ENCODE results near the gene TRPM4. TPM values are rescaled to one million over a fixed set of nuclear protein-coding genes. Genes with fewer than 3 reads are reported as not detected.

Gene TRPM4
- total and polyA plus RNA-seq, 11 donors = 16.8 to 45.3 (median 25.8) TPM

DNA sequence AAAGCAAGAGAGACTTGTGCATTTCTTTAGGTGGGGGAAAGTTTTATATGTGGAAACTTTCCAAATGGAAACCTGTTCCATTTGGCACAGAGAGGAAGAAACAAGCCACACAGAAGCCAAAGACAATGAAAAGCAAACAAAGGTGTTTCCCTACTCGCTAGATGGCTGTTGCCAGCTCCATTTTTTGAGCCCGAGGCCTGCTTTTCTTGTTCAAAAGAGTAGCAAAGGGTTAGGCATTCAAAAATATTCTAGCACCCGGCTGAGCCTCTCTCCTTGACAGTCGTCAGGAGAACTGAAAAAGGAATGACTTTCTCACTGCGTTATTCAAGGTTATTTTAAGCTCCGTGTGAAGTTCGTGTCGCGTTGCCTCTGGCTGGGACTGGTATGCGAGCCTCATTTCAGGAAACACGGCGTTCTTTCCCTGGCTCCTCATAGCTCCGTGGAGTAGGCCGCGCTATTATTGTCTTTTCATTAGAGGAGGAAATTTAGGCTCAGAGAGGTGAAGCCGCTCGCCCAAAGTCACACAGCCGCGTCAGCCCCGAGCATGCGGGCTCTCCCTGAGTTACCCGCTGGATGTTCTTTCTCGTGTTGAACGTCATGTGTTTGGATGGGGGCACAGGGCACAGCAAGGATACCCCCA, 7.6 kb downstream of the TRPM4 start:
- DNase-seq = peak; percentile 52 to 81 (median 65)

DNA sequence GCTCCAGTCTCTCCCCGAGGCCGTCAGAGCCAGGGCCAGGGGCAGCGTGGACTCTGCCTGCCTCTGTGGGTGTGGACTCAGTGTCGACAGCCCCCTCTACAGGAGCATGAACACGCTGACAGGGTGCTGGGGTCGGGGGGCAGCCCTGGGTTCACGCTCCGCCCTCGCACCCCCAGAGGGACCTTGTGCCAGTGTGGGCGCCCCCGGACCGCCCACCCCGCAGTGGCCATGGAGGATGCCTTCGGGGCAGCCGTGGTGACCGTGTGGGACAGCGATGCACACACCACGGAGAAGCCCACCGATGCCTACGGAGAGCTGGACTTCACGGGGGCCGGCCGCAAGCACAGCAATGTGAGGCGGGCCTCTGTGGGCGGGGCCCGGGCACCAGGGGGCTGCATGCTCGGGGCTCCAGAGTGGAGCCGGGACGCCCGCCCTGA, 8.3 kb downstream of the TRPM4 start:
- H3K4me3 ChIP-seq = peak overlapping the region in 9 of 12 donors; percentile 5 to 34 (median 22)
- H3K4me1 ChIP-seq = peaks cover 5 to 28% (median 19%) of the 10 kb centered on the region in 12 donors
- no peaks in the 10 kb centered on the region for H3K27me3 ChIP-seq
- peak overlapping the region; percentile 72 to 99 (median 90) for H3K27ac ChIP-seq
- no peaks in the 10 kb centered on the region for H3K9me3 ChIP-seq
- DNase-seq (peak in 1 of 5 donors; percentile 58), ATAC-seq (peak; percentile 44 to 66 (median 46))
- H3K36me3 ChIP-seq = peaks cover 0 to 42% (median 31%) of the 10 kb centered on the region in 9 donors
- 45 to 68% (median 53%) methylated on average over 10 to 30 of the region's 30 CpGs for WGBS, 4 donors
- TF ChIP-seq, protein P1, sequence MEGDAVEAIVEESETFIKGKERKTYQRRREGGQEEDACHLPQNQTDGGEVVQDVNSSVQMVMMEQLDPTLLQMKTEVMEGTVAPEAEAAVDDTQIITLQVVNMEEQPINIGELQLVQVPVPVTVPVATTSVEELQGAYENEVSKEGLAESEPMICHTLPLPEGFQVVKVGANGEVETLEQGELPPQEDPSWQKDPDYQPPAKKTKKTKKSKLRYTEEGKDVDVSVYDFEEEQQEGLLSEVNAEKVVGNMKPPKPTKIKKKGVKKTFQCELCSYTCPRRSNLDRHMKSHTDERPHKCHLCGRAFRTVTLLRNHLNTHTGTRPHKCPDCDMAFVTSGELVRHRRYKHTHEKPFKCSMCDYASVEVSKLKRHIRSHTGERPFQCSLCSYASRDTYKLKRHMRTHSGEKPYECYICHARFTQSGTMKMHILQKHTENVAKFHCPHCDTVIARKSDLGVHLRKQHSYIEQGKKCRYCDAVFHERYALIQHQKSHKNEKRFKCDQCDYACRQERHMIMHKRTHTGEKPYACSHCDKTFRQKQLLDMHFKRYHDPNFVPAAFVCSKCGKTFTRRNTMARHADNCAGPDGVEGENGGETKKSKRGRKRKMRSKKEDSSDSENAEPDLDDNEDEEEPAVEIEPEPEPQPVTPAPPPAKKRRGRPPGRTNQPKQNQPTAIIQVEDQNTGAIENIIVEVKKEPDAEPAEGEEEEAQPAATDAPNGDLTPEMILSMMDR (IDR thresholded peaks at IDR 0.05) = peak in 2 of 12 donors; percentile 9 to 28
- no peak for TF ChIP-seq POLR2A (IDR thresholded peaks at IDR 0.05)
- intact Hi-C loops (cut with DNase I) = loop anchor here in 1 of 10 donors (5.0 kb wide), 1 partner anchor 41 kb away; no protein-coding TSS in a partner anchor

More for the DNA sequence above, 7.6 kb downstream of the TRPM4 start:
- WGBS, 4 donors = 23 to 43% (median 28%) methylated on average over 20 to 24 of the region's 24 CpGs
- TF ChIP-seq, protein P1 (IDR thresholded peaks at IDR 0.05) = no peak
- TF ChIP-seq POLR2A (IDR thresholded peaks at IDR 0.05) = peak in 1 of 2 donors; percentile 45
- Histone ChIP-seq H3K36me3 (peaks cover 0 to 41% (median 24%) of the 10 kb centered on the region in 9 donors), H3K27ac (peak overlapping the region; percentile 72 to 99 (median 90)), H3K27me3 (no peaks in the 10 kb centered on the region), H3K9me3 (no peaks in the 10 kb centered on the region), H3K4me3 (peak overlapping the region in 9 of 12 donors; percentile 5 to 34 (median 22)), H3K4me1 (peaks cover 5 to 34% (median 20%) of the 10 kb centered on the region in 12 donors)
- intact Hi-C loops (cut with DNase I) = loop anchor here in 1 of 10 donors (5.0 kb wide), 1 partner anchor 42 kb away; no protein-coding TSS in a partner anchor
- ATAC-seq = peak; percentile 87 to 94 (median 92)

DNA sequence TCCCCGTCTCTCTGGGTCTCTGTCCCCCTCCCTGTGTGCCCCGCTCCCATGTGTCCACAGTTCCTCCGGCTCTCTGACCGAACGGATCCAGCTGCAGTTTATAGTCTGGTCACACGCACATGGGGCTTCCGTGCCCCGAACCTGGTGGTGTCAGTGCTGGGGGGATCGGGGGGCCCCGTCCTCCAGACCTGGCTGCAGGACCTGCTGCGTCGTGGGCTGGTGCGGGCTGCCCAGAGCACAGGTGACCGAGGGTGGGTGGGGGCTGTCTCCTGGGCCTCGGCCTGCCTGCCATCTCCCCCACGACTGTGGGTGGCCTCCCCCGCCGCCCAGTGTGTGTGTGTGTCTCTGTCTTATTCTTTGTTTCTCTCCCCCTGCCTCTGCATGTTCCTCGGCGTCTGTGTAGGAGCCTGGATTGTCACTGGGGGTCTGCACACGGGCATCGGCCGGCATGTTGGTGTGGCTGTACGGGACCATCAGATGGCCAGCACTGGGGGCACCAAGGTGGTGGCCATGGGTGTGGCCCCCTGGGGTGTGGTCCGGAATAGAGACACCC, 10.3 kb downstream of the TRPM4 start:
- Histone ChIP-seq H3K4me3 (no peak overlapping the region), H3K36me3 (peaks cover 0 to 55% (median 48%) of the 10 kb centered on the region in 9 donors), H3K9me3 (no peaks in the 10 kb centered on the region), H3K27me3 (no peaks in the 10 kb centered on the region), H3K27ac (no peak overlapping the region), H3K4me1 (peaks cover 5 to 26% (median 16%) of the 10 kb centered on the region in 12 donors)
- 83 to 88% (median 85%) methylated on average over 24 to 25 of the region's 25 CpGs for WGBS, 4 donors
- intact Hi-C loops (cut with DNase I) = loop anchor here in 1 of 10 donors (5.0 kb wide), 1 partner anchor 39 kb away; no protein-coding TSS in a partner anchor
- DNase-seq (peak in 1 of 5 donors; percentile 52), ATAC-seq (no peak)
- TF ChIP-seq, protein P1 (IDR thresholded peaks at IDR 0.05) = no peak
- TF ChIP-seq POLR2A (IDR thresholded peaks at IDR 0.05) = no peak

DNA sequence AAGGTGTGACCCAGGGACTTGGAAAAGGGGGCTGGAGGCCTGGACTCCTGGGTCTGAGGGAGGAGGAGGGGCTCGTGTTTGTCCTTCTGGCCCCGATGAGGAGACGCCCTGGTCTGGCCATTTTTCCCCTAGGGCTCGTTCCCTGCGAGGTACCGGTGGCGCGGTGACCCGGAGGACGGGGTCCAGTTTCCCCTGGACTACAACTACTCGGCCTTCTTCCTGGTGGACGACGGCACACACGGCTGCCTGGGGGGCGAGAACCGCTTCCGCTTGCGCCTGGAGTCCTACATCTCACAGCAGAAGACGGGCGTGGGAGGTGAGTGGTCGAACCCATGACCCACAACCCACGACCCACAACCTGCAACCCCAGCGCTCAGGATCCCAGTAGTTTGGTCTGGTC, 10.8 kb downstream of the TRPM4 start:
- Histone ChIP-seq H3K4me1 (peaks cover 5 to 26% (median 16%) of the 10 kb centered on the region in 12 donors), H3K4me3 (no peak overlapping the region), H3K27ac (no peak overlapping the region), H3K9me3 (no peaks in the 10 kb centered on the region), H3K27me3 (no peaks in the 10 kb centered on the region), H3K36me3 (peaks cover 0 to 58% (median 53%) of the 10 kb centered on the region in 9 donors)
- peak in 1 of 5 donors; percentile 53 for DNase-seq
- intact Hi-C loops (cut with DNase I) = loop anchor here in 1 of 10 donors (5.0 kb wide), 1 partner anchor 39 kb away; no protein-coding TSS in a partner anchor
- WGBS, 4 donors = 92 to 95% (median 95%) methylated on average over 23 of the region's 23 CpGs
- ATAC-seq = no peak
- no peak for TF ChIP-seq POLR2A (IDR thresholded peaks at IDR 0.05)
- TF ChIP-seq, protein P1 (IDR thresholded peaks at IDR 0.05) = no peak
